HepG2 (cell line): ENCODE measurements around the gene RBBP8NL. TPM values are rescaled to one million over a fixed set of nuclear protein-coding genes. Genes with fewer than 3 reads are reported as not detected.

Source experiments
- CREB1 ChIP-seq, 2 experiments: fragments of 450-650 bp in 1 of 2; IDR thresholded peaks; 2 replicates each; pipeline ENCODE4 v1.6.1; 2016 to 2017; ENCODE audit warnings: control low read depth in 1 of 2, mild to moderate bottlenecking in 1 of 2, missing compliant biosample characterization in 1 of 2, missing genetic modification characterization in 1 of 2
- IRF9 ChIP-seq: sonication (generic); formaldehyde crosslinking; IDR thresholded peaks from 2 replicates; pipeline ENCODE4 v1.8.0; 2022; ENCODE audit warnings: missing genetic modification reagents, mild to moderate bottlenecking, borderline replicate concordance
- NONO ChIP-seq, 2 experiments: fragments of 450-650 bp in 1 of 2; sonication (generic) in 1 of 2; formaldehyde crosslinking in 1 of 2; IDR thresholded peaks in 1 of 2; conservative IDR thresholded peaks in 1 of 2; 2 replicates each; pipeline versions ENCODE4 v1.6.1 to v1.8.0; 2017 to 2022; ENCODE audit warnings: mild to moderate bottlenecking in 1 of 2, missing genetic modification reagents in 1 of 2, moderate library complexity in 1 of 2
- POLR2AphosphoS2 ChIP-seq: IDR thresholded peaks from 2 replicates; pipeline ENCODE4 v1.6.1; 2011; ENCODE audit warnings: low read depth, low read length, improper control_type of control experiment
- RBM39 ChIP-seq: fragments of 200-400 bp; formaldehyde crosslinking; IDR thresholded peaks from one replicate; pipeline ENCODE4 v1.6.1; 2018; ENCODE audit warnings: antibody characterized with exemption, mild to moderate bottlenecking, low read depth, low read length; ENCODE audit not compliant: poor library complexity, severe bottlenecking
- ZFP36L1 ChIP-seq: sonication (generic); formaldehyde crosslinking; IDR thresholded peaks from 2 replicates; pipeline ENCODE4 v1.8.0; 2022; ENCODE audit warnings: mild to moderate bottlenecking, missing genetic modification reagents, moderate library complexity
- ZNF138 ChIP-seq: sonication (generic); formaldehyde crosslinking; IDR thresholded peaks from 2 replicates; pipeline ENCODE4 v1.5.0; 2020; ENCODE audit warnings: mild to moderate bottlenecking, low read depth, missing genetic modification reagents
- ZNF232 ChIP-seq: sonication (generic); formaldehyde crosslinking; IDR thresholded peaks from 2 replicates; pipeline ENCODE4 v1.4.0; 2020; ENCODE audit warnings: missing genetic modification reagents, borderline replicate concordance
- ZNF264 ChIP-seq: sonication (generic); formaldehyde crosslinking; IDR thresholded peaks from 2 replicates; pipeline ENCODE4 v1.4.0; 2020; ENCODE audit warnings: missing genetic modification reagents
- ZNF296 ChIP-seq: sonication (generic); formaldehyde crosslinking; conservative IDR thresholded peaks from 2 replicates; pipeline ENCODE4 v1.5.0; 2020; ENCODE audit warnings: mild to moderate bottlenecking, missing genetic modification reagents
- ZNF609 ChIP-seq: sonication (generic); formaldehyde crosslinking; IDR thresholded peaks from 2 replicates; pipeline ENCODE4 v1.4.0; 2020; ENCODE audit warnings: mild to moderate bottlenecking, missing genetic modification reagents, borderline replicate concordance
- polyA plus RNA-seq, 8 experiments: library from polyadenylated mRNA; depleted of rRNA in 3 of 8; stranded (reverse) in 7 of 8; unstranded in 1 of 8; fragments of >200 nt; fragmentation: Illumina TruSeq in 4 of 8; extraction: Trizol in 4 of 8; gene quantifications; 2 replicates each; pipeline versions ENCODE4 v1.2.1 to v1.2.3, GENCODE V29; 2011 to 2016; ENCODE audit warnings: low read depth in 4 of 8, missing spikeins in 1 of 8, mixed read lengths in 1 of 8; ENCODE audit not compliant: insufficient read depth in 1 of 8
- total RNA-seq, 5 experiments: library from RNA; depleted of rRNA; stranded (reverse); fragments of >200 nt; fragmentation: Illumina TruSeq; extraction: Trizol; gene quantifications; 2 replicates each; pipeline ENCODE4 v1.2.3, GENCODE V29; 2016; ENCODE audit warnings: low read depth in 1 of 5
- TF ChIP-seq, protein P1 (sequence below): sonication (generic); formaldehyde crosslinking; IDR thresholded peaks from 2 replicates; pipeline ENCODE4 v1.4.0; 2020; ENCODE audit warnings: missing genetic modification reagents, borderline replicate concordance
- TF ChIP-seq, protein P2 (sequence below): IDR thresholded peaks from 2 replicates; pipeline ENCODE4 v1.6.1; 2018; ENCODE audit warnings: missing genetic modification reagents

The RBBP8NL gene
- total and polyA plus RNA-seq, 2 of the 13 experiments (the other 11 are each of a cell fraction or from before 2014, with no cell fraction given) = 0.69 to 0.86 TPM

- TF ChIP-seq, protein P1, sequence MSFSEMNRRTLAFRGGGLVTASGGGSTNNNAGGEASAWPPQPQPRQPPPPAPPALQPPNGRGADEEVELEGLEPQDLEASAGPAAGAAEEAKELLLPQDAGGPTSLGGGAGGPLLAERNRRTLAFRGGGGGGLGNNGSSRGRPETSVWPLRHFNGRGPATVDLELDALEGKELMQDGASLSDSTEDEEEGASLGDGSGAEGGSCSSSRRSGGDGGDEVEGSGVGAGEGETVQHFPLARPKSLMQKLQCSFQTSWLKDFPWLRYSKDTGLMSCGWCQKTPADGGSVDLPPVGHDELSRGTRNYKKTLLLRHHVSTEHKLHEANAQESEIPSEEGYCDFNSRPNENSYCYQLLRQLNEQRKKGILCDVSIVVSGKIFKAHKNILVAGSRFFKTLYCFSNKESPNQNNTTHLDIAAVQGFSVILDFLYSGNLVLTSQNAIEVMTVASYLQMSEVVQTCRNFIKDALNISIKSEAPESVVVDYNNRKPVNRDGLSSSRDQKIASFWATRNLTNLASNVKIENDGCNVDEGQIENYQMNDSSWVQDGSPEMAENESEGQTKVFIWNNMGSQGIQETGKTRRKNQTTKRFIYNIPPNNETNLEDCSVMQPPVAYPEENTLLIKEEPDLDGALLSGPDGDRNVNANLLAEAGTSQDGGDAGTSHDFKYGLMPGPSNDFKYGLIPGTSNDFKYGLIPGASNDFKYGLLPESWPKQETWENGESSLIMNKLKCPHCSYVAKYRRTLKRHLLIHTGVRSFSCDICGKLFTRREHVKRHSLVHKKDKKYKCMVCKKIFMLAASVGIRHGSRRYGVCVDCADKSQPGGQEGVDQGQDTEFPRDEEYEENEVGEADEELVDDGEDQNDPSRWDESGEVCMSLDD (CRISPR knock-in tag) = peak; percentile 81
- TF ChIP-seq IRF9 (CRISPR knock-in tag) (peak; percentile 85; the same call in 1 of the 2 replicates), NONO (IDR thresholded peaks at IDR 0.05) (no peak), NONO (CRISPR knock-in tag; conservative IDR thresholded peaks at IDR 0.05) (peak; percentile 87), CREB1 (IDR thresholded peaks at IDR 0.05) (no peak), CREB1 (CRISPR knock-in tag; IDR thresholded peaks at IDR 0.05) (no peak), POLR2AphosphoS2 (no peak), ZNF264 (CRISPR knock-in tag) (peak; percentile 60; the same call in 1 of the 2 replicates), ZNF609 (CRISPR knock-in tag) (peak; percentile 79), ZNF232 (peak; percentile 73), ZNF138 (CRISPR knock-in tag) (no peak; the same call in 1 of the 2 replicates), ZFP36L1 (CRISPR knock-in tag) (peak; percentile 26; the same call in 1 of the 2 replicates), ZNF296 (peak; percentile 57), RBM39 (peak; percentile 88)
- TF ChIP-seq, protein P2, sequence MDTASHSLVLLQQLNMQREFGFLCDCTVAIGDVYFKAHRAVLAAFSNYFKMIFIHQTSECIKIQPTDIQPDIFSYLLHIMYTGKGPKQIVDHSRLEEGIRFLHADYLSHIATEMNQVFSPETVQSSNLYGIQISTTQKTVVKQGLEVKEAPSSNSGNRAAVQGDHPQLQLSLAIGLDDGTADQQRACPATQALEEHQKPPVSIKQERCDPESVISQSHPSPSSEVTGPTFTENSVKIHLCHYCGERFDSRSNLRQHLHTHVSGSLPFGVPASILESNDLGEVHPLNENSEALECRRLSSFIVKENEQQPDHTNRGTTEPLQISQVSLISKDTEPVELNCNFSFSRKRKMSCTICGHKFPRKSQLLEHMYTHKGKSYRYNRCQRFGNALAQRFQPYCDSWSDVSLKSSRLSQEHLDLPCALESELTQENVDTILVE = peak; percentile 40
These were observed 59.5 kb downstream of the RBBP8NL start (continued) for GRCh38 chr20:62367633-62368391.
